ENCODE results near the gene MAP1LC3A.

DNA sequence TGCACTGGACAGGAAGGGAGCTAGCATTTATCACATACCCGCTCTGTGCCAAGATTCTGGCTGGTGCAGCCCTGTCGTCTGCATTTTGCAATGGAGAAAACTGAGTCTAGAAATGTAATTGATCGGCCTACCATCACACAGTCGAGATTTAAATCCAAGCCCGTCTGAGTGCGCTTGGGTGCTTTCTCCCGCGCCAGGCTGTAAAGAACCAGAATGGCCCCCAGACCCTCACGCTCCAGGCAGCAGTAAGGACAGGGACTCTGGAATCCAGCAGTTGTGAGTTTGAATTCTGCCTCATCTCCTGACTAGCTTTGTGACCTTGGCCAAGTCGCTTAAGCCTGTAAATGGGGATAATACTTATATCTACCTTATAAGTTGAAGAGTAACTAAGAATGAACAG lies 31.5 kb upstream of the MAP1LC3A start:
- TF ChIP-seq POLR2AphosphoS5 (IDR thresholded peaks at IDR 0.05; ENCODE audit: low read depth, low read length), result no peak
- TF ChIP-seq TAF1 (IDR thresholded peaks at IDR 0.05; ENCODE audit: borderline replicate concordance, low read depth, low read length), result no peak
- no peak for TF ChIP-seq POLR2A (IDR thresholded peaks at IDR 0.05; ENCODE audit: low read depth, low read length)
